22Rv1 (cell line): ENCODE measurements around the gene GLCE.

ENCODE experiments used
- ZFX ChIP-seq: fragments of 450-650 bp; IDR thresholded peaks from 2 replicates; pipeline ENCODE4 v1.6.1; 2017; ENCODE audit warnings: antibody characterized with exemption, borderline replicate concordance
- TF ChIP-seq, protein P1 (sequence below): fragments of 450-650 bp; IDR thresholded peaks from 2 replicates; pipeline ENCODE4 v1.5.1; 2017; ENCODE audit warnings: mild to moderate bottlenecking

DNA sequence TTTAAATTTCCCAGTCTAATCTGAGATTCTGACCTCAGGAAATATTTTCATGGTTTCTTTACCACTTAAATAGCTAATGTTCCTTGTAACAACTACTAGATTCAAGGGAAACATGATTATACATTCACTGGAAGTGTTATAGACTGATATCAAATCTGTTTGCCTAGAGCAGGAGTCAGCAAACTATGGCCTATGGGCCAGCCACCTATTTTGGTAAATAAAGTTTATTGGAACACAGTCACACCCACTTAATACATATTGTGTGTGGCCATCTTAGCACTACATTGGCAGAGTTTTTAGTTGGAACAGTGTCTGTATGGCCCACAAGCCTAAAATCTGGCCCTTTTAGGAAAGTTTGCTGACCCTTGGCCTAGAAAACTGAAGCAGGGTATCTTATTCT lies 50.1 kb downstream of the GLCE start:
- TF ChIP-seq, protein P1, sequence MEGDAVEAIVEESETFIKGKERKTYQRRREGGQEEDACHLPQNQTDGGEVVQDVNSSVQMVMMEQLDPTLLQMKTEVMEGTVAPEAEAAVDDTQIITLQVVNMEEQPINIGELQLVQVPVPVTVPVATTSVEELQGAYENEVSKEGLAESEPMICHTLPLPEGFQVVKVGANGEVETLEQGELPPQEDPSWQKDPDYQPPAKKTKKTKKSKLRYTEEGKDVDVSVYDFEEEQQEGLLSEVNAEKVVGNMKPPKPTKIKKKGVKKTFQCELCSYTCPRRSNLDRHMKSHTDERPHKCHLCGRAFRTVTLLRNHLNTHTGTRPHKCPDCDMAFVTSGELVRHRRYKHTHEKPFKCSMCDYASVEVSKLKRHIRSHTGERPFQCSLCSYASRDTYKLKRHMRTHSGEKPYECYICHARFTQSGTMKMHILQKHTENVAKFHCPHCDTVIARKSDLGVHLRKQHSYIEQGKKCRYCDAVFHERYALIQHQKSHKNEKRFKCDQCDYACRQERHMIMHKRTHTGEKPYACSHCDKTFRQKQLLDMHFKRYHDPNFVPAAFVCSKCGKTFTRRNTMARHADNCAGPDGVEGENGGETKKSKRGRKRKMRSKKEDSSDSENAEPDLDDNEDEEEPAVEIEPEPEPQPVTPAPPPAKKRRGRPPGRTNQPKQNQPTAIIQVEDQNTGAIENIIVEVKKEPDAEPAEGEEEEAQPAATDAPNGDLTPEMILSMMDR: no peak
- no peak for TF ChIP-seq ZFX
